GM18873 (cell line): ENCODE data around the gene GABRA5.

Experiments
- ATAC-seq: cut with Tn5 transposase; IDR thresholded peaks from one replicate; pipeline ENCODE4 v1.9.1; 2021; ENCODE audit warnings: mild to moderate bottlenecking, moderate library complexity, moderate number of reproducible peaks; ENCODE audit not compliant: unreplicated experiment, low FRiP score

GABRA5 gene

GRCh38 chr15:26901041-26901440 is 34.2 kb downstream of the GABRA5 start:
- no peak for ATAC-seq

GRCh38 chr15:26910715-26911114 is 43.9 kb downstream of the GABRA5 start:
- no peak for ATAC-seq

GRCh38 chr15:26921433-26921832 is 54.6 kb downstream of the GABRA5 start:
- no peak for ATAC-seq

GRCh38 chr15:26926081-26926480 is 59.2 kb downstream of the GABRA5 start:
- ATAC-seq: no peak

- no peak for ATAC-seq
Observed at GRCh38 chr15:26928051-26928450, 61.2 kb downstream of the GABRA5 start.

- no peak for ATAC-seq
Observed at GRCh38 chr15:26929588-26929987, 62.7 kb downstream of the GABRA5 start.

- no peak for ATAC-seq
Observed at GRCh38 chr15:26934848-26935247, 68.0 kb downstream of the GABRA5 start.

- no peak for ATAC-seq
Observed at GRCh38 chr15:26935322-26935721, 68.5 kb downstream of the GABRA5 start.

GRCh38 chr15:26936502-26936901 is 69.6 kb downstream of the GABRA5 start:
- no peak for ATAC-seq

GRCh38 chr15:26937134-26937533 is 70.3 kb downstream of the GABRA5 start:
- no peak for ATAC-seq

GRCh38 chr15:26939398-26939797 is 72.5 kb downstream of the GABRA5 start:
- ATAC-seq: no peak

GRCh38 chr15:26941489-26941888 is 74.6 kb downstream of the GABRA5 start:
- no peak for ATAC-seq

GRCh38 chr15:26943866-26944265 is 77.0 kb downstream of the GABRA5 start:
- no peak for ATAC-seq

- ATAC-seq: no peak
Observed at GRCh38 chr15:26945046-26945445, 78.2 kb downstream of the GABRA5 start.

- ATAC-seq: no peak
Observed at GRCh38 chr15:26950001-26950400, 83.1 kb downstream of the GABRA5 start.

GRCh38 chr15:26954403-26954802 is 87.5 kb downstream of the GABRA5 start:
- no peak for ATAC-seq

- ATAC-seq: no peak
Observed at GRCh38 chr15:26967719-26968269, 100.9 kb downstream of the GABRA5 start.

GRCh38 chr15:26968806-26969205 is 101.9 kb downstream of the GABRA5 start:
- no peak for ATAC-seq

GRCh38 chr15:26970712-26971210 is 103.9 kb downstream of the GABRA5 start, which contains the start of gene GABRG3:
Gene GABRG3 (plus strand): TSS chr15:26971181.
- no peak for ATAC-seq

GRCh38 chr15:26971271-26972018 is 104.6 kb downstream of the GABRA5 start:
- no peak for ATAC-seq

- ATAC-seq: no peak
Observed at GRCh38 chr15:26972636-26973035, 105.8 kb downstream of the GABRA5 start.
